GM18502 (cell line): Measurements from ENCODE around the gene TNPO3.

Source experiments
- ATAC-seq: cut with Tn5 transposase; IDR thresholded peaks from one replicate; pipeline ENCODE4 v1.9.1; 2021; ENCODE audit warnings: mild to moderate bottlenecking; ENCODE audit not compliant: unreplicated experiment, poor library complexity

TNPO3 gene

DNA sequence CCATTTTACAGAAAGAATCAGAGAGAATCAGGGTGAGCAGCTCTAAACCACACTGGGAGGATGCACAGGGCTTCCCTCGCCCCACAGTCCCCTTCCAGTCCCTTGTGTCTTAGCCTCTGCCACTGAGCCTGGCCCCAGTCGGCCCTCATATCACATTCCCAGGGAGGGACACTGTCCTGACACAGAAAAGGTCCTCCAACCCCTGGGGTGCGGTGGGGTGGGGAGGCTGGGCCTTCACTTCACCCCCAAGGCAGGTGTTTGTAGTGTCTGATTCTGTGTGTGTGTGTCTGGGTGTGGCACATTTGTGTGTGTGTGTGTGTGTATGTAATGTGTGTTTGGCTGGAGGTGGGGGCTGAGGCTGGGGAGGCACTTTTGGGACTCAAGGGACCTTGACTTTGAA lies 142.6 kb downstream of the TNPO3 start:
- no peak for ATAC-seq

DNA sequence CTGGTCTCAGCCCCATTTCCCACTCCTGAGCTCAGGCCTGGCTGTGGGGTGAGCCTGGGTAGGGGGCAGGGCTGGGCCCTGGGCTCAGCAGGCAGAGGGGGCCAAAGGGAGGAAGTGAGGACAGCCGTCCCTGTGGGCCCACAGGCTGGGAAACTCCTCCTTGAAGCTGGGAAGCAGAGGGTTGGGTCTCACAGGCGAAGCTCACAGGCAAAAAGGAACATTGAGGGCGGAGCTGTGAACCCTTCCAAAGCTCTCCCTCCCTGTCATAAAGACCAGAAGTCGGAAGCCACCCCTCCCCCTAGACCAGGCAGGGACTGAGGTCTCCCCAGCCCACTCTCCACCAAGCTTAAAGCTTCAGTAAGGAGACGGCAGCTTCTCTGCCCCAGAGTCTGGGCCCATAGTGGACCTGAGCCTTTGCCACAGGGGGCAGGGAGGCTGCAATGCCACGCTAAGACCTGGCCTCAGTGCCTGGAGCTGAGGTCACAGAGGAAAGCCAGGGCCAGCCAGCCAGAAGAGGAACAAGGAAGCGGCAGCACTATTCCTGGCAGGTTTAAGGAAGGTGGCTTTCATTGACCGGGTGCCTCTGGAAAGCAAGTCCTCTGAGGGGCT lies 143.4 kb downstream of the TNPO3 start:
- ATAC-seq = no peak

DNA sequence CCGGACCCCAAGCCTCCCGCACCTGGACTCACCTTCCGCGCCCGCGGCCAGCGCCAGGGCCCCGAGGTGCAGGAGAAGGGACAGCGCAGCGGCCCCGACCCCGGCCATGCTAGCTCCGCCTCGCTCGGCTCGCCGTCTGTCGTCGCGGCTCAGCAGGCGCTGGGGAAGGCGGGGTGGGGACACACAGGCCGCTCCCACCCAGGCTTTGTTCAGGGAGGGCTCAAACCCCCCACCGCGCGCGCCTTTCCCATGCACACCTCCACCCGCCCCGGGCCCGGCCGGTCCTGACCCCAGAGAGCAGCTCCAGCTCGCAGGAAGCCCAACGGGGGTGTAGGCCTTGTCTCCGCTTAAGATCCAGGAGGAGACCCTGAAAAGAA lies 144.4 kb downstream of the TNPO3 start, which contains the start of gene KCP:
TSS of gene KCP (minus strand) at position 141 of the 377 bp plus-strand sequence. CDS start at position 108, 33 bp downstream.
- no peak for ATAC-seq

DNA sequence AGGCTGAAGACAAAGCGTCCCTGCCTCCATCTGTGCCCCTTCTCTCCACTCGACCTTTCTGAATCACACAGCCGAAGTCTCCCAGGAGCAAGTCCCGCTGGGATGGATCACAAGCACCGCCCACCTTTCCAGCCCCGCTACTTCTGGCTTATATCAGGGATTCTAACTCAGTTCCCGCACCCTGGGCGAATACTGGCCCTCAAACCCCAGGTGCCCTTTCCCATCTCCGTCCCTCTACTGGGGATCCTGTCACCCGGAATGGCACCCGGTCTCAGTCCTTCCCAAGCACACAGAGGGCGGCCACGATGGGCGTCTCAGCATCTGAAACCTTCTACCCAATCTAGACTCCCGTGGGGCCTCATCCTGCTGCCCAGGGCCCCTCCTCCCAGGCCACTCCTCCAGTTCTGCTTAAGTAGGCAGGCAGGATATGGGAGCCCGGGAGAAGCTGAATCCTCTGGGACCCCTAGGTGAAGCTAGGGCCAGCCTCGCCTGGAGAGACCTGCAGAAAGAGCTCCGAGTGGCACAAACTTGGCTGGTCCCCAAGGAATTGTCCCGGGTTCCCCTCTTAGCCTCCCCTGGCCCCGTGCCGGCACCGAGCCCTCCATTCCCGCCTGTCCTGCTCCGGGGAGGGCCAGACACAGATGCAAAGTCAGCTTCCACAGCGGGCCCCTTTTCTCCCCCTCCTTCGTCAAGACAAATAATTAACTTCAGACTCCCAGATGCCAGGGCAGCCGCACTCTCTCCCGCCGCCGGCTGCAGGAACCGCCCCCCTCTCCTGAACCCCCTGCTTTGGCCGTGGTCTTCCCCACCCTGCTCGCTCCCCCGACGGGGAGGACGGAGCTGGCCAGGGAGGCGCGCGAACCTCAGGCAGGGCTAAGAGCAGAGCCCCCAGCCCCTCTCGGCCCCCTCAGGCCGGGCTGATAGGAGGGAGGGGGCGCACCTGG lies 145.0 kb downstream of the TNPO3 start:
- ATAC-seq = no peak

DNA sequence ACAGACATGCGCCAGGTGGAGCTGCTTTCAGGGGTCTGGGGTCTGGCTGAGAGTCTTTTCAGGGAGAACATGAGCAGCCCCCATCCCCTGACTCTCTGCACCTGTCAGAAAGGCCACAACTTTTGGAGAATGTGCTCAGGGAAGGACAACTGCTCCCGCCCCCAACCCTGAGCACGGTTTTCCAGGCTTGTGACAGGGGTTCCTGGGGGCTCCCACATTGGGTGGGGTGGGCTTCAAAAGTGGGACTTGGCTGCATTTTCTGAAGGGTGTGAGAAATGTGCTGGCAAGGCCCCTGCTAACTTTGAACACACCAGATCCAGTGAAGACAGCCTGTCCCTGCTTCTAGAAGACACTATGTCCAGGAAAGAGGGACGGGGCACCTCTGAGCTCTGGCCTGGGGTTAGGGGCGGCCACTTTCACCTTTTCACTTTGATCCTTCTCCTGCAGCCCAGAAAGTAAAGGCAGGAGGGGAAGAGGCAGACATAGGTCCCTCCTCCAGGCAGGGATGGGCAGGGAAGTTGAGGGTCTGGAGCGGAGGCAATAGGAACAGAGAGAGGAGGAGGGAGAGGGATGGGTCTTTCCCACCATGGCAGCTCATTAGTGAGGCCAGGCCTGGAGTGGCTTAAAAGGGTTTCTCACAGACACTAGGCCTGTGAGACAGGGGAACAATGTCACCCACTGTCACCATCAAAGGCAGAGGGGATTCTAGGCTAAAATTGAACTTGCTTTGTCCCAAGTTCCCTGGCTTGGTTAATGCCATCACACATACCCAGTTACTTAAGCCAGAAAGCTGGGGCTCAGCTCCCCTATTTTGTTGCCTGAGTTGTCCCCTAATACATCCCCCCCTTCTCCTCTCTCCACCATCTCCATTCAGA lies 145.9 kb downstream of the TNPO3 start:
- no peak for ATAC-seq

DNA sequence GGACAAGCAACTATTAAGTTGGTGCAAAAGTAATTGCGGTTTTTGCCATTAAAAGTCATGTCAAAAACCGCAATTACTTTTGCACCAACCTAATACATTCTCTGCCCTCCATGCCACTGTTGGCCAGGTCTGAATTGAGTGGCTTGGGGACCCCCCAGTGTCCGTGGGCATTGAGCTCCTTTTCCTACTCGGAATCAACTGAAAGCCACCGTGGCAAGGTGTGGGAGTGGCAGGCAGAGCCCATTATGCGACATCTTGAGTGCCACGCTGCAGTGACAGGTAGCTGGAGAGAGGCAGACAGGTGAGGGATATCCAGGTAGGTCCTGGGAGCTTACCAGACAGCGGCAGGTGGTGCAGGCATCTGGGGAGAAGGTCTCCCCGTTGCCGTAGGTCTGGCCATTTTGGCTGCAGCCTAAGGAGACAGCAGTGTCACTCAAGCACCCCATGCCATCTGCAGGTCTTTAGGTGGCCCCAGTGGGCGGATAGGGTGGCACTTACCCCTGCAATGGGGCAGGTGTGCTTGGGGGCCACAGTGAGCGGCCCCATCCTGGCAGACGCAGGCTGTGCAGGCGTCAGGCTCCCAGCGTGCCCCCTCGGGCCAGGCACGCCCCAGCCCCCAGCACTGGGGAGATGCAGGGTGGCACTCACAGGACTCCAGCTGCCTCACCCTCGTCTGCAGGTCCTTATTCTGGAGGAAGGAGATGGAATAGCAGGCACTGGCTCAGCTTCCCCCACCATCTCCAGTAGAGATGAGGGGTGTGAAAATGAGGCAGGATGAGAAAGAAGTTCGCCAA lies 147.9 kb downstream of the TNPO3 start:
- no peak for ATAC-seq

DNA sequence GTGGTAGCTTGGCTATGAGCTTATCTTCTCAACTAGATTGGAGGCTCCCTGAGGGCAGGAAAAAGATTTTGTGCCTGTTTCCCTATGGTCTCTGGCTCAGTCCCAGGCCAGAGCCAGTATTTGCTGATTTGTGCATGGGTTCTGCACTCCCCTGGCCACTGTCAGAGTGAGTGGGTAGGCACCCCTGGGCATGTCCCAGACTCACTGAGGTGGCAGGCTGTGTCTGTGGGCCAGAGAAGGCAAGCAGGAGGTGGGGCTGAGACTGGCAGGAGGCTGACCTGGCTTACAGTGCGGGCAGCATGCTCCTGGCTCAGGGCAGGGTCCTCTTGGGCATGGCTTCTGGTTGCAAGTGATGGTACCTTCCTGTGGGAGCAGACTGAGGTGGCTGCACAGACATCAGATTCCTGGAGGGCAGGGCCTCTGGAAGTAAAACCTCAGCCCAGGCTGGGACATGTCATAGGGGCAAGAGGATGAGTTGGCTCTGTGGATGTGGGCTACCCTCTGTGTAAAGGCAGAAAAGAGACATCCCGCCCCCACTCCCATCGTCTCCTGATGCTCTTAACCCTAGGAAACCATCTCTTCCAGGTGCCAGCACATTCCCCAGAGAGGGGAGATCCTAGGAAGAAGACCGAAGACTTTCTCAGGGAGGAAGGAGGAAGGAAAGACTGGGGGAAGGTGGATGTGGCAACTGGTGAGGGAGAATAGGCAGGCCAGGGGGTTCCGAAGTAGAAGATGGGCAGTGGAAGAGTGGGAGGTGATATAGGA lies 148.7 kb downstream of the TNPO3 start:
- ATAC-seq = no peak

DNA sequence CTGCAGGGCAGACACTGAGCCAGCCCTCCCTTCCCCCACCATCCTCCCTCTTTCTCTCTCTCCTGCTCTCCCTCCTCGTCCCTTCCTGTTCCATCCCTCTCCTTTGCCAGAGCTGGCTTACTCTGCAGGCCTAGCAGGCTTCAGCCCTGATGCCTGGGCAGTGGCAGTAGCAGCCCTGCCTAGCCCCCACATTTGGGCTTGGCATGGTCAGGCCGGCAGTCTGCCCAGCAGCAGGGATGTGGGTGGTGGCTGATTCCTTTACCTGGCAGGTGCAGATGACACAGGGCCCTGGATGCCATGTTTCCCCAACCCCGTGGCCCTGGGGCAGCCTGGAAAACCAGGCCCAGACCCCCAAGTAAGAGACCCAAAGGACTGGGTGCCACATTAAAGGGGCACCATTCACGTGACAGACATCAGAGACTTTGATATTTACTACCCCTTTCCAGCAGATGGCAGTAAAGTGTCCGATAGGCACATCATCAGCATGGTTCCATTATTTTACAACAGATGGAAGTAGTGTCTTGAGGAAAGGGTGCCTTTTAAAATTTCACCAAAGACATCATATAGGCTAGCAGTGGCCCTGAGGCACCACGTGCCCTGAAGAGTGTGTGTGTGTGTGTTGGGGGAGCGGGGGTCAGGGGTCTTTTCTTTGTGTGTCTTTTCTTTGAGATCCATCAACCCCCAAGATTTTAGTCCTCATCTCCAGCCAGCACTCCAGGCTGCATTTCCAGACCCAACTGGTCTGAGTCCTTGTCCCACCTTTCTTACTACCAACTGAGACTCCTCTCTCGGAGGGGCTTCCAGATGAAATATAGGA lies 150.3 kb downstream of the TNPO3 start:
- no peak for ATAC-seq
